Osteoblast (primary cell): ENCODE results near the gene FRMPD2. TPM values are rescaled to one million over a fixed set of nuclear protein-coding genes. Genes with fewer than 3 reads are reported as not detected.

Experiments used
- DNase-seq: peaks from one replicate; pipeline ENCODE4 v3.0.0; 2011; ENCODE audit warnings: low spot score, mixed read lengths; ENCODE audit not compliant: insufficient read length; ENCODE audit errors: missing footprints
- H2AFZ ChIP-seq: 2 replicates; pipeline ENCODE4 v1.6.0; 2011; ENCODE audit warnings: mild to moderate bottlenecking, low read length
- H3K27ac ChIP-seq: 2 replicates; pipeline ENCODE4 v1.5.1; 2011; ENCODE audit warnings: mild to moderate bottlenecking, low read depth, low read length, moderate library complexity
- H3K27me3 ChIP-seq: 2 replicates; pipeline ENCODE4 v1.6.0; 2012; ENCODE audit warnings: mild to moderate bottlenecking, control low read depth, inconsistent platforms, low read length, moderate library complexity; ENCODE audit not compliant: insufficient read depth
- H3K36me3 ChIP-seq: 2 replicates; pipeline ENCODE4 v1.5.1; 2011; ENCODE audit warnings: mild to moderate bottlenecking, low read length, control low read depth, moderate library complexity; ENCODE audit not compliant: insufficient read depth
- H3K4me1 ChIP-seq: 2 replicates; pipeline ENCODE4 v1.5.1; 2011; ENCODE audit warnings: mild to moderate bottlenecking, low read length, control low read depth, moderate library complexity; ENCODE audit not compliant: insufficient read depth
- H3K4me2 ChIP-seq: 2 replicates; pipeline ENCODE4 v1.6.0; 2011; ENCODE audit warnings: mild to moderate bottlenecking, low read length; ENCODE audit not compliant: insufficient read depth
- H3K4me3 ChIP-seq: fragments of 200-600 bp; sonication (generic); 3 replicates; pipeline ENCODE4 v1.5.1; 2012; ENCODE audit warnings: mild to moderate bottlenecking, low read length, inconsistent platforms; ENCODE audit not compliant: insufficient read depth
- H3K79me2 ChIP-seq: 2 replicates; pipeline ENCODE4 v1.6.0; 2012; ENCODE audit warnings: mild to moderate bottlenecking, low read length, control low read depth, inconsistent platforms; ENCODE audit not compliant: insufficient read depth
- H3K9me3 ChIP-seq: 2 replicates; pipeline ENCODE4 v1.5.1; 2011; ENCODE audit warnings: low read depth, low read length, control low read depth
- H4K20me1 ChIP-seq: 2 replicates; pipeline ENCODE4 v1.6.0; 2012; ENCODE audit warnings: mild to moderate bottlenecking, low read length, control low read depth; ENCODE audit not compliant: insufficient read depth
- total RNA-seq: library from RNA; depleted of rRNA; stranded (reverse); fragments of >200 nt; gene quantifications from 2 replicates; pipeline ENCODE4 v1.2.3, GENCODE V29; 2012
- TF ChIP-seq, protein P1 (sequence below): IDR thresholded peaks from 2 replicates; pipeline ENCODE4 v1.5.1; 2011; ENCODE audit warnings: mild to moderate bottlenecking, low read depth, low read length, moderate library complexity; ENCODE audit errors: extremely low read depth

FRMPD2 gene
- total RNA-seq, 1 donor: not detected

DNA sequence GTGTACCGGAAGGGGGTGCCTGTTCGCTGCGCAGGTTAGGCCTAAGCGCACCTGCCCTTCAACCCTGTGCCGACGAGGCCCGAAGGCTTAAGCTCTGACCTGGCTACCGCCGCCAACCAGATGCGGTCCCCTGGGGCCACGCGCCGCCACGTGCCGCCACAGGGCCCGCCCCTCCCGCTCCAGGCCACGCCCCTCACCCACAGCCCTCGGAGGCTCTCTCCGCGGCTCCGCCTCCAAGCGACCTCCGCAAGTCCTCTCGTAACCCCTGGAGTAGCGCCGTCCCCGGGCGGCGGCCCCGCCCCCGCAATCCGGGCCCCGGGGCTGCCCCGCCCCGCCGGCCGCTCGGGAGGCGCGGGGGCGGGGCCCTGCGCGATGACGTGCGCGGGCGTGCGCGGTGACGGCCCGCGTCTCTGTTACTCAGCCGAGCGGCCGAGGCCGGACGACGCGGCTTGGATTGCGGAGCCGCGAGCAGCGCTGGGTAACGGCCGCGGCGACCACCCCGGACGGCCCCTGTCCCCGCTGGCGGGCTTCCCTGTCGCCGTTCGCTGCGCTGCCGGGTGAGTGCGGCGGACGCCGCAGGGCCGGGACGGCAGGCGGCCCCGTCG, 31.9 kb upstream of the FRMPD2 start, which contains the start of gene MAPK8:
TSS of gene MAPK8 (plus strand) at position 413 of the 605 bp plus-strand sequence. CDS start 94,984 bp downstream, outside the sequence.
- Histone ChIP-seq H2AFZ (peak within 1 kb of the TSS; percentile 79), H3K27me3 (peaks cover 3% of the 10 kb centered on the region), H3K79me2 (peaks cover 42% of the 10 kb centered on the region), H3K27ac (peak within 1 kb of the TSS; percentile 72), H3K9me3 (no peaks in the 10 kb centered on the region), H4K20me1 (peaks cover 34% of the 10 kb centered on the region), H3K4me3 (peak within 1 kb of the TSS; percentile 88), H3K4me2 (peak within 1 kb of the TSS; percentile 87), H3K36me3 (no peaks in the 10 kb centered on the region), H3K4me1 (peaks cover 21% of the 10 kb centered on the region)
- DNase-seq: peak; percentile 99
- TF ChIP-seq, protein P1, sequence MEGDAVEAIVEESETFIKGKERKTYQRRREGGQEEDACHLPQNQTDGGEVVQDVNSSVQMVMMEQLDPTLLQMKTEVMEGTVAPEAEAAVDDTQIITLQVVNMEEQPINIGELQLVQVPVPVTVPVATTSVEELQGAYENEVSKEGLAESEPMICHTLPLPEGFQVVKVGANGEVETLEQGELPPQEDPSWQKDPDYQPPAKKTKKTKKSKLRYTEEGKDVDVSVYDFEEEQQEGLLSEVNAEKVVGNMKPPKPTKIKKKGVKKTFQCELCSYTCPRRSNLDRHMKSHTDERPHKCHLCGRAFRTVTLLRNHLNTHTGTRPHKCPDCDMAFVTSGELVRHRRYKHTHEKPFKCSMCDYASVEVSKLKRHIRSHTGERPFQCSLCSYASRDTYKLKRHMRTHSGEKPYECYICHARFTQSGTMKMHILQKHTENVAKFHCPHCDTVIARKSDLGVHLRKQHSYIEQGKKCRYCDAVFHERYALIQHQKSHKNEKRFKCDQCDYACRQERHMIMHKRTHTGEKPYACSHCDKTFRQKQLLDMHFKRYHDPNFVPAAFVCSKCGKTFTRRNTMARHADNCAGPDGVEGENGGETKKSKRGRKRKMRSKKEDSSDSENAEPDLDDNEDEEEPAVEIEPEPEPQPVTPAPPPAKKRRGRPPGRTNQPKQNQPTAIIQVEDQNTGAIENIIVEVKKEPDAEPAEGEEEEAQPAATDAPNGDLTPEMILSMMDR: no peak

DNA sequence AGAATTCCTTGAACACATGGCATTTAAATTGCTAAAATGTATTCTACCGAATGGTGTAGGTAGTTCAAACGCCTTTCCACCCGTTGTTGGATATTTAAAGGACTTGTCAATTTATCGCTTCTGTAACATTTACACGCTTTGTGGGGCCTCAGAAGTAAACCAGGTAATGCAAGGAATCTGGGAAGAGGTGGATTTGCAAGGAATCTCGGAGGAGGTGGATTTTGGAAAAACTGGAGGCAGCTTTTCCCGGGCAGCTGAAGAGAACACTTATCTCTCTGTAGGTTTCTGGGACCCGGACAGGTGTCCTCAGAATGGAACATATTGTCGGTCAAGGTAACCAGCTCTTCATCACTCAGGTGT, 31.4 kb upstream of the FRMPD2 start:
- Histone ChIP-seq H3K4me2 (peak overlapping the region; percentile 77), H3K27me3 (peaks cover 4% of the 10 kb centered on the region), H3K9me3 (no peaks in the 10 kb centered on the region), H4K20me1 (peaks cover 32% of the 10 kb centered on the region), H2AFZ (peak overlapping the region; percentile 78), H3K36me3 (no peaks in the 10 kb centered on the region), H3K79me2 (peaks cover 37% of the 10 kb centered on the region), H3K4me1 (peaks cover 21% of the 10 kb centered on the region), H3K4me3 (peak overlapping the region; percentile 88), H3K27ac (no peak overlapping the region)
- TF ChIP-seq, protein P1: no peak
- no peak for DNase-seq

DNA sequence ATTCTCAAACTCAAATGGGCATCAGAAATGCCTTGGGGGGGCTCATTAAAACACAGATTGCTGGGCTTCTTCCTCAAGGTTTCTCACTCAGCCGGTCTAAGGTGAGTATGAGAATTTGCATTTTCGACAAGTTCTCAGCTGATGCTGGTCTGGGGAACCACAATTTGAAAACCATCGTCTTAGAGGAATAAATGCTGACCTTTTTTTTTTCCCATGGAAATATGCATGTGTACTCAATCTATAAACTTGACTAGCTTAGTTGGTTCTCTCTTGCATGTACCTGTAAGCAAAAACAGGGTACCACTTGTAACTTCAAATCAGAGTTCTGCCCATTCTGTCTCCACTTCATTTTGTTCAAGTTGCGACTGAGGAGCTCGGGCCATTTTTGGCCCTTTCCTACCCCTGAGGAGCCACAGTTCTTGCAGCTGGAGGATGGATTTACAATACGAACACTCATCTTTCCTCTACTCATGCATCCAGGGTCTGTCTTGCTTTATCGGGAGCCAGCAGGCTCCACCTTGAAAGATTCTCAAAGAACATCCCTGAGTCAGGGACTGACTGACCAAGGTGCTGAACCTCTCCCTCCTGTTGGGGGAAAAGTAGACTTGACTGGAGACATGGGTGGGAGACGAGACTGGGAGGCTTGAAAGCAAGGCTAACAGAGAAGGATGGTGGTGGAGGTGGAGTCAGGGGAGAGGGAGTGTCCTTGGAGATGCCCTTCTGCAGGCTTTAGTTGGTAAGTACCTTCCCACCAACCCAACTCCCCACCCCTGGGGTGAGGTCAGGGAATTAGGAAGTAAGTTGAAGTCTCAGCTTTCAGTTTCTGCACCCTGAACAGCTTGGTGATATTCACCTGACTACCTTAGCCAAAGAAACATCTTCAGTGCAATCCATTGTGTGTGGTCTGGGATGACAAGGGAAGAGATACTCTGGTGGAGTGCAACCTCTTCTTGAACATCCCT, 28.3 kb upstream of the FRMPD2 start:
- peaks cover 7% of the 10 kb centered on the region for H4K20me1 ChIP-seq
- H3K4me2 ChIP-seq: no peak overlapping the region
- H3K79me2 ChIP-seq: peaks cover 8% of the 10 kb centered on the region
- no peaks in the 10 kb centered on the region for H3K36me3 ChIP-seq
- no peak overlapping the region for H3K4me3 ChIP-seq
- DNase-seq: no peak
- H3K27ac ChIP-seq: no peak overlapping the region
- H3K9me3 ChIP-seq: no peaks in the 10 kb centered on the region
- peaks cover 9% of the 10 kb centered on the region for H3K4me1 ChIP-seq
- H3K27me3 ChIP-seq: peaks cover 25% of the 10 kb centered on the region
- no peak overlapping the region for H2AFZ ChIP-seq
- TF ChIP-seq, protein P1: no peak

DNA sequence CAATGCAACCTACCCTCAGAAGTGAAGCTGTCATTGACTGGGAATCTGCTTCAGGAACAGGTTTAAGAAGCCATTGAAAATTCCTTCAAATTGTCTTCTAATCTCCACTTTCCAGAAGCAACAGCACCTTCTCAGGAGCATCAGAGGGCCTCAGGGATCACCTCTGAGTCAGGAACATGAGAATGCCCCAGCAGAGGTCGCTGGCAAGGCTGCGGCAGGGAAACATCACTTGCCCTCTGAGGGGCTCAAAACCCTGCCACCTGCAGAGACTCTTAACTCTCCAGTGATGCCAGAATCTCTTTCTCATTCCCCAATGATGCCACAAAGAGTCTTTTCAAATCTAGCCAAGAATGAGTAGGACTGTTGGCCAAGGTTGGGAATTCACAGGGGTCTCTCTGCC, 26.1 kb upstream of the FRMPD2 start:
- TF ChIP-seq, protein P1: no peak
- no peaks in the 10 kb centered on the region for H3K79me2 ChIP-seq
- H3K27me3 ChIP-seq: peaks cover 33% of the 10 kb centered on the region

More for the DNA sequence above, 26.1 kb upstream of the FRMPD2 start:
- no peak for DNase-seq
- no peak overlapping the region for H3K27ac ChIP-seq
- no peaks in the 10 kb centered on the region for H4K20me1 ChIP-seq
- no peaks in the 10 kb centered on the region for H3K9me3 ChIP-seq
- H3K36me3 ChIP-seq: no peaks in the 10 kb centered on the region
- no peak overlapping the region for H2AFZ ChIP-seq
- H3K4me2 ChIP-seq: no peak overlapping the region
- no peaks in the 10 kb centered on the region for H3K4me1 ChIP-seq
- no peak overlapping the region for H3K4me3 ChIP-seq
